ENCODE measurements around the gene CASZ1. TPM values are rescaled to one million over a fixed set of nuclear protein-coding genes. Genes with fewer than 3 reads are reported as not detected.

CASZ1 gene
- total and polyA plus RNA-seq, 2 donors (not counting 3 experiments of a cell fraction or from before 2014, with no cell fraction given), result 1.5 to 5.2 TPM

DNA sequence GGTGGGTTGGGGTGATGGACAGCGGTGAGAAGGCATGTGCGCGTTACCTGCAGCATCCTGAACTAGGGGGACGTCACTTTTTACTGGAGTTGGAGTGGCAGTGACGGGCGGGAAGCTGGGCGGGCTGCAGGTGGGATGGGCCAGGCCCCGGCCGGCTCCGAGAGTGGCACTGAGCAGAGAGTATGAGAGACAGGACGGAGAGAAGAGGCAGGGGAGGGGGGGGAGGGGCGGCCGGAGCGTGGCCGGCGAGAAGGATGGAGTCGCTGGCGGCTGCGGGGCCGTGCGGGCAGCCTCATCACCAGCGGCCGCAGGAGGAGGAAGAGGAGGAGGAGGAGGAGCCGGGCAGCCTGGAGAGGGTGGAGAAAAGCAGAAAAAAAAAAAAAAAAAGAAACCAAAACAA, 154.5 kb downstream of the CASZ1 start:
- no peaks in the 10 kb centered on the region for H4K20me1 ChIP-seq (replicated peaks; ENCODE audit: control insufficient read depth, extremely low read depth, insufficient read depth, low read length)
- H3K9ac ChIP-seq (replicated peaks; ENCODE audit: extremely low read depth, insufficient read depth, low read length), result no peak overlapping the region
- H3K4me2 ChIP-seq (ENCODE audit: insufficient read depth, low read length), result no peak overlapping the region
- H3K27ac ChIP-seq (ENCODE audit: insufficient read depth, low read depth, low read length), result no peak overlapping the region
- peaks cover 7% of the 10 kb centered on the region for H3K4me1 ChIP-seq (ENCODE audit: control insufficient read depth, extremely low read depth, insufficient read depth, low read length)
- intact Hi-C loops (cut with micrococcal nuclease), result no loop called here
- dilution Hi-C loops (cut with MboI; ENCODE audit: extremely low pct_ligation_motif_present, low sequenced_read_pairs), result no loop called here
- BruUV-seq (replicated peaks), result no TSS peak
- ChIA-PET POLR2A (no interaction called here), CTCF (no interaction called here)
- no peaks in the 10 kb centered on the region for H3K36me3 ChIP-seq (ENCODE audit: control insufficient read depth in 2 of 2, extremely low read depth in 1 of 2, insufficient read depth in 2 of 2, low read length in 2 of 2)
- no peak overlapping the region for H2AFZ ChIP-seq (ENCODE audit: low read depth, low read length)
- H3K4me3 ChIP-seq (replicated peaks in 1 of 3; ENCODE audit: insufficient read depth in 1 of 3, low read depth in 1 of 3, low read length in 3 of 3), result no peak overlapping the region
- FAIRE-seq (no peak), DNase-seq (ENCODE audit: low read depth, low spot score) (no peak)
- H3K79me2 ChIP-seq (ENCODE audit: control insufficient read depth, insufficient read depth, low read length), result no peaks in the 10 kb centered on the region
- peaks cover 0 to 9% of the 10 kb centered on the region in 2 experiments for H3K27me3 ChIP-seq (ENCODE audit: control insufficient read depth in 2 of 2, insufficient read depth in 2 of 2, low read length in 2 of 2)
- no peaks in the 10 kb centered on the region for H3K9me1 ChIP-seq (replicated peaks; ENCODE audit: control insufficient read depth, extremely low read depth, insufficient read depth, low read length)
- TF ChIP-seq FOS (IDR thresholded peaks at IDR 0.05; ENCODE audit: borderline replicate concordance, insufficient read depth, low read length) (no peak), EZH2 (IDR thresholded peaks at IDR 0.05; ENCODE audit: borderline replicate concordance, low read depth, low read length, severe bottlenecking) (no peak), MYC (IDR thresholded peaks at IDR 0.05; ENCODE audit: low read depth, low read length) (no peak), JUN (IDR thresholded peaks at IDR 0.05; ENCODE audit: borderline replicate concordance, insufficient read depth, insufficient read length, low read depth) (no peak), POLR2AphosphoS5 (IDR thresholded peaks at IDR 0.05; ENCODE audit: insufficient read depth, low read depth, low read length) (no peak), POLR2A (IDR thresholded peaks at IDR 0.05; ENCODE audit: low read depth, low read length) (no peak), GATA2 (IDR thresholded peaks at IDR 0.05; ENCODE audit: insufficient read depth, insufficient read length, low read depth, low read length) (no peak)
- TF ChIP-seq, protein P1, sequence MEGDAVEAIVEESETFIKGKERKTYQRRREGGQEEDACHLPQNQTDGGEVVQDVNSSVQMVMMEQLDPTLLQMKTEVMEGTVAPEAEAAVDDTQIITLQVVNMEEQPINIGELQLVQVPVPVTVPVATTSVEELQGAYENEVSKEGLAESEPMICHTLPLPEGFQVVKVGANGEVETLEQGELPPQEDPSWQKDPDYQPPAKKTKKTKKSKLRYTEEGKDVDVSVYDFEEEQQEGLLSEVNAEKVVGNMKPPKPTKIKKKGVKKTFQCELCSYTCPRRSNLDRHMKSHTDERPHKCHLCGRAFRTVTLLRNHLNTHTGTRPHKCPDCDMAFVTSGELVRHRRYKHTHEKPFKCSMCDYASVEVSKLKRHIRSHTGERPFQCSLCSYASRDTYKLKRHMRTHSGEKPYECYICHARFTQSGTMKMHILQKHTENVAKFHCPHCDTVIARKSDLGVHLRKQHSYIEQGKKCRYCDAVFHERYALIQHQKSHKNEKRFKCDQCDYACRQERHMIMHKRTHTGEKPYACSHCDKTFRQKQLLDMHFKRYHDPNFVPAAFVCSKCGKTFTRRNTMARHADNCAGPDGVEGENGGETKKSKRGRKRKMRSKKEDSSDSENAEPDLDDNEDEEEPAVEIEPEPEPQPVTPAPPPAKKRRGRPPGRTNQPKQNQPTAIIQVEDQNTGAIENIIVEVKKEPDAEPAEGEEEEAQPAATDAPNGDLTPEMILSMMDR (IDR thresholded peaks at IDR 0.05; ENCODE audit: extremely low read depth in 1 of 2, insufficient read depth in 1 of 2, low read depth in 1 of 2, low read length in 2 of 2), result no peak
- TF ChIP-seq, protein P2, sequence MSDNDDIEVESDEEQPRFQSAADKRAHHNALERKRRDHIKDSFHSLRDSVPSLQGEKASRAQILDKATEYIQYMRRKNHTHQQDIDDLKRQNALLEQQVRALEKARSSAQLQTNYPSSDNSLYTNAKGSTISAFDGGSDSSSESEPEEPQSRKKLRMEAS (IDR thresholded peaks at IDR 0.05; ENCODE audit: insufficient read depth, insufficient read length), result no peak
- no peaks in the 10 kb centered on the region for H3K9me3 ChIP-seq (replicated peaks; ENCODE audit: control insufficient read depth, insufficient read depth, low read length)
